Measurements from ENCODE around the gene GPC6.

DNA sequence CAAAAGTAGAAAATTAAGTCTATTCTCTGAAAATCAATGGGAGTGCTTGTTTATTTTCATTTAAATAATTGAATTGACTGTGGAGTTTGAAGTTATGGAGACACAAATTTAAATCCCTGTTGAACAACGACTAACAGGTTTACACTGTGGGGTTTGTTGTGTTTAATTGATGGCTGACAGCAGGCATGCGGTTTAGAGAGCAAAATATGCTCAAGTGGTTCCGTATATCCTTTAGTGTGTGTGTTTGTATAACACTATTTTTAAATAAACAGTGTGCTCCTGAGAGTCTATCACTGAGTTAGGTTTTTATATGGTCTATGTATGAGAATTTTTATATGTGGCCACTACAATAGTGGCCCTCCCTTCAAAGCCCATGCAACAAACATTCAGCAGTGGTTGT is 332.0 kb downstream of the GPC6 start:
- TF ChIP-seq, protein P1, sequence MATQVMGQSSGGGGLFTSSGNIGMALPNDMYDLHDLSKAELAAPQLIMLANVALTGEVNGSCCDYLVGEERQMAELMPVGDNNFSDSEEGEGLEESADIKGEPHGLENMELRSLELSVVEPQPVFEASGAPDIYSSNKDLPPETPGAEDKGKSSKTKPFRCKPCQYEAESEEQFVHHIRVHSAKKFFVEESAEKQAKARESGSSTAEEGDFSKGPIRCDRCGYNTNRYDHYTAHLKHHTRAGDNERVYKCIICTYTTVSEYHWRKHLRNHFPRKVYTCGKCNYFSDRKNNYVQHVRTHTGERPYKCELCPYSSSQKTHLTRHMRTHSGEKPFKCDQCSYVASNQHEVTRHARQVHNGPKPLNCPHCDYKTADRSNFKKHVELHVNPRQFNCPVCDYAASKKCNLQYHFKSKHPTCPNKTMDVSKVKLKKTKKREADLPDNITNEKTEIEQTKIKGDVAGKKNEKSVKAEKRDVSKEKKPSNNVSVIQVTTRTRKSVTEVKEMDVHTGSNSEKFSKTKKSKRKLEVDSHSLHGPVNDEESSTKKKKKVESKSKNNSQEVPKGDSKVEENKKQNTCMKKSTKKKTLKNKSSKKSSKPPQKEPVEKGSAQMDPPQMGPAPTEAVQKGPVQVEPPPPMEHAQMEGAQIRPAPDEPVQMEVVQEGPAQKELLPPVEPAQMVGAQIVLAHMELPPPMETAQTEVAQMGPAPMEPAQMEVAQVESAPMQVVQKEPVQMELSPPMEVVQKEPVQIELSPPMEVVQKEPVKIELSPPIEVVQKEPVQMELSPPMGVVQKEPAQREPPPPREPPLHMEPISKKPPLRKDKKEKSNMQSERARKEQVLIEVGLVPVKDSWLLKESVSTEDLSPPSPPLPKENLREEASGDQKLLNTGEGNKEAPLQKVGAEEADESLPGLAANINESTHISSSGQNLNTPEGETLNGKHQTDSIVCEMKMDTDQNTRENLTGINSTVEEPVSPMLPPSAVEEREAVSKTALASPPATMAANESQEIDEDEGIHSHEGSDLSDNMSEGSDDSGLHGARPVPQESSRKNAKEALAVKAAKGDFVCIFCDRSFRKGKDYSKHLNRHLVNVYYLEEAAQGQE (IDR thresholded peaks at IDR 0.05; ENCODE audit: low read depth, low read length) = no peak
- TF ChIP-seq, protein P2, sequence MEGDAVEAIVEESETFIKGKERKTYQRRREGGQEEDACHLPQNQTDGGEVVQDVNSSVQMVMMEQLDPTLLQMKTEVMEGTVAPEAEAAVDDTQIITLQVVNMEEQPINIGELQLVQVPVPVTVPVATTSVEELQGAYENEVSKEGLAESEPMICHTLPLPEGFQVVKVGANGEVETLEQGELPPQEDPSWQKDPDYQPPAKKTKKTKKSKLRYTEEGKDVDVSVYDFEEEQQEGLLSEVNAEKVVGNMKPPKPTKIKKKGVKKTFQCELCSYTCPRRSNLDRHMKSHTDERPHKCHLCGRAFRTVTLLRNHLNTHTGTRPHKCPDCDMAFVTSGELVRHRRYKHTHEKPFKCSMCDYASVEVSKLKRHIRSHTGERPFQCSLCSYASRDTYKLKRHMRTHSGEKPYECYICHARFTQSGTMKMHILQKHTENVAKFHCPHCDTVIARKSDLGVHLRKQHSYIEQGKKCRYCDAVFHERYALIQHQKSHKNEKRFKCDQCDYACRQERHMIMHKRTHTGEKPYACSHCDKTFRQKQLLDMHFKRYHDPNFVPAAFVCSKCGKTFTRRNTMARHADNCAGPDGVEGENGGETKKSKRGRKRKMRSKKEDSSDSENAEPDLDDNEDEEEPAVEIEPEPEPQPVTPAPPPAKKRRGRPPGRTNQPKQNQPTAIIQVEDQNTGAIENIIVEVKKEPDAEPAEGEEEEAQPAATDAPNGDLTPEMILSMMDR (IDR thresholded peaks at IDR 0.05) = no peak
- TF ChIP-seq EZH2phosphoT487 (IDR thresholded peaks at IDR 0.05; ENCODE audit: borderline replicate concordance, low read depth) (no peak), MEF2A (IDR thresholded peaks at IDR 0.05; ENCODE audit: borderline replicate concordance, low read depth) (no peak), PBX3 (IDR thresholded peaks at IDR 0.05) (no peak), SMC3 (IDR thresholded peaks at IDR 0.05; ENCODE audit: low read depth, low read length) (no peak), TAF1 (IDR thresholded peaks at IDR 0.05; ENCODE audit: borderline replicate concordance, low read depth, low read length) (no peak)
